Endometrial microvascular endothelial cells (primary cell): ENCODE data around the gene CHST9. TPM values are rescaled to one million over a fixed set of nuclear protein-coding genes. Genes with fewer than 3 reads are reported as not detected.
"Not testable (repeated sequence)": the region's sequence is repeated elsewhere in the genome, so short reads cannot be mapped to it uniquely, and the experiment has no call there.

Source experiments
- in situ Hi-C: cut with HindIII; loops from 2 replicates; pipeline ENCODE4 v1.10.0; 2017; ENCODE audit warnings: low sequenced_read_pairs, low pct_unique_long_range_greater_than_20kb; ENCODE audit errors: inconsistent ontology term
- total RNA-seq: library from RNA; depleted of rRNA; stranded (reverse); fragments of >200 nt; gene quantifications from one replicate; pipeline ENCODE4 v1.2.3, GENCODE V29; 2015; ENCODE audit errors: inconsistent ontology term

Gene CHST9
- total RNA-seq, 1 donor from 2014 or later, result not detected

DNA sequence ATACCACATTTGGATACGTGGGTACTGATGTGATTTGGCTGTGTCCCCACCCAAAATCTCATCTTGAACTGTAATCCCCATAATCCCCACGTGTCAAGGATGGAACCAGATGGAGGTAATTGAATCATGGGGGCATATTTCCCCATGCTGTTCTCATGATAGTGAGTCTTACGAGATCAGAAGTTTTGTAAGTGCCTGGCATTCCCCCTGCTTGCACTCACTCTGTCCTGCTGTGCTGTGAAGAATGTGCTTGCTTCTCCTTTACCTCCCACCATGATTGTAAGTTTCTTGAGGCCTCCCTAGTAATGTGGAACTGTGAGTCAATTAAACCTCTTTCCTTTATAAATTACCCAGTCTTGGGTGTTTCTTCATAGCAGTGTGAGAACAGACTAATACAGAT is 70.3 kb downstream of the CHST9 start:
- in situ Hi-C loops, result no loop called here

DNA sequence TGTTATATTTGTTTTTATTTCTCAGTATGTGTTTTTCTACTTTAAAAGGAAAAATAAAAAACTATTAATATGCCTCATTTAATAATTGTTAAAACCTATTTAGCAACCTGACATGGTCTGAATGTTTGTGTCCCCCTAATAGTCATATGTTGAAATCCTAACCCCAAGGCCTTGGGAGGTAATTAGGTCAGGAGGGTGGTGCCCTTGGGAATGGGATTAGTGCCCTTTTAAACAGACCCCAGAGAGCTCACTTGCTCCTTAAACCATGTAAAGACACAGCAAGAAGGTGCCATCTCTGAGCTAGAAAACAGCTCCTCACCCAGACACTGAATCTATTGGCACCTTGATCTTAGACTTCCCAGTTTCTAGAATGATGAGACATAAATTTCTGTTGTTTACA is 71.8 kb downstream of the CHST9 start:
- in situ Hi-C loops, result no loop called here

DNA sequence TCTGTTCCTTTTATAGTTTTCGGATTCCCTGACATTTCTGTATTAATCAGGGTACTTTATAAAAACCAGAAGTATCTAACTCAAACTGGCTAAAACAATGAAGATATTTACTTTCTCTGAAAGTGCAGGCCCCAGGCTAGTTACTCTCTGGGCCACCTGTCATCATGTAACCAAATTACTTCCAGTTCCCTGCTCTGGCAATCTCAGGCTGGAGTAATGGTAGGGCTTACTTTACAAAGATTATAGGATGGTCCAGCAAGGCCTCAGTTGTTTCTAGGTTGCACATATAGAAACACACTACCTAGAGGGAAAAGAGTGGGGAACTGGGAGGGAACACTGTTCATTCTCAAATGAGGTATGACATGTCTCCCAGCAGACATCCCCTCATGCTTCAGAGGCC is 74.8 kb downstream of the CHST9 start:
- in situ Hi-C loops, result no loop called here

DNA sequence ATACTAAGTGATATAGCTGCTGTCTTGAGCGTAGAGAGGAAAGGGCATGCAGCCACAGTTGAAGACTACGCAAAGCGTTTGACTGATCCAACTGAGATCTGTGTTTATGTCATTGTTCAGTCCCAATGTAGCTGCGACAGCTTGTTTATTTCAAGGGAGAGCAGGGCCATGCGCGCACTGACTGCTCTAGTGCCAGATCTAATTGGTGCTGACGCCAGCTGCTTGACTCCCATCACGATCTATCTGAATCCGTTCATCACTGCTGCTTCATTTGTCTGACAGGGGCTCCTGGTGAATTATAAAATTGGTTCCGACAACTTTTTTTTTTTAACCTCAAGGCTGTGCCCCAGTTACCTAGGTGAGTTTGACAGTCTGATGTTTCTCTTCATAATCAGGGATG is 75.7 kb downstream of the CHST9 start:
- in situ Hi-C loops, result no loop called here

DNA sequence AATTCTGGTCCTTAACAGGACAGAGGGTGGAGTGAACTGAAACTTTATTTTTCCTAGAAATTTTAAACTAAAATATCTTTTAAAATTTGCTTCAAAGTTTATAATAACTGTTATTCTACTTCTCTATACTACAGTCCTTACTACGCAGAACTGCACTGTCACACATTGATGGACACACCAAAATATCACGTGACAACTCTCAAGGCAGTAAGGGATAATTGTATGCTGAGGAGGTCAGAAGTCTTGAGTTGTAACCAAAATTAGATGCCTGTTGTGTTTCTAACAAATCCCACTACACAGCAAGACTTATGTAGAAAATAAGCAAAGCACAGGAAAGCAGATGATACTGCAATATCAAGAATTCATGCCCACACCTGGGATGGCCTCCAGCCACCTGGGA is 76.3 kb downstream of the CHST9 start:
- in situ Hi-C loops, result no loop called here

DNA sequence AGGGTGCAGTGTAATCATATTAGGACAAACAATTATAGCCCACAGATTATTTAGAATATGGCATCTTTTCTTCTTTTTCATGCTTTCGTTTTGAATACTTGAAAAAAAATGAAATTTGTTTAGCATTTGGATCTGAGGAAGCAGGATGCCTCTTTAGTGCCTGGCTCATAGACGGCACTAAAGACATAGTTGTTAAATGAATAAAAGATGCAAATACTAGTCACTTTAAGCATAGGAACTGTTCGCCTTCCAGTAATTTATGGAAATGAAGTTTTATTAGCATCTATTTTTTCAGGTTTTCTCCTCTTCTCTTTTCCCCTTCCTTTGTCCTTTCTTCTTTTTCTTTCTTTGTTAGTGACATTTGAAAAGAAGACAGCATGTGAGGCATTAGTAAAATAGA is 80.4 kb downstream of the CHST9 start:
- in situ Hi-C loops, result no loop called here

DNA sequence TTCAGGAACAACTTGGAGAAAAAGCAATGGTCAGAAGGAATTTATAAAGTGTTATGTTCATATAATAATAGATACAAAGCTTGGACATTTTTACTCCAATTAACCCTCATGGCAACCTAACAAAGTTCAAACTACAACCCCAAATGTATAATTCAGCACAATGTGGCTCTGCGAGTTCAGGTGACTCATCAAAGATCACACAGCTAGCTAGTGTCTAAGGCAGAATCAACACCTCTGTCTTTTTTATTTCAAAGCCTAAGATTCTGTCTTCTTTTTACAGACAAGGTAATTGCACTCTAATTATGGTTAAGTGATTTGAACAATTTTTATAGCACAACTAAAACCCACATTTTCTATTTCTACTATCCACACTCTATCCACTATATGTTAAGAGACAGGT is 90.5 kb downstream of the CHST9 start:
- in situ Hi-C loops, result no loop called here

DNA sequence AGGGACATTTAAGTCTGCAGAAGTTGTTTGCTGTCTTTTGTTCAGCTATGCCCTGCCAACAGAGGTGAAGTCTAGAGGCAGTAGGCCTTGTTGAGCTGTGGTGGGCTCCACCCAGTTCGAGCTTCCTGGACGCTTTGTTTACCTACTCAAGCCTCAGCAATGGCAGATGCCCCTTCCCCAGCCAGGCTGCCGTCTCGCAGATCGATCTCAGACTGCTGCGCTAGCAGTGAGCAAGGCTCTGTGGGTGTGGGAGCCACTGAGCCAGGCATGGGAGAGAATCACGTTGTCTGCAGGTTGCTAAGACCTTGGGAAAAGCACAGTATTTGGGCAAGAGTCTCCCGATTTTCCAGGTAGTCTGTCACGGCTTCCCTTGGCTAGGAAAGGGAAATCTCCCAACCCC is 91.8 kb downstream of the CHST9 start:
- in situ Hi-C loops, result not testable (repeated sequence)

DNA sequence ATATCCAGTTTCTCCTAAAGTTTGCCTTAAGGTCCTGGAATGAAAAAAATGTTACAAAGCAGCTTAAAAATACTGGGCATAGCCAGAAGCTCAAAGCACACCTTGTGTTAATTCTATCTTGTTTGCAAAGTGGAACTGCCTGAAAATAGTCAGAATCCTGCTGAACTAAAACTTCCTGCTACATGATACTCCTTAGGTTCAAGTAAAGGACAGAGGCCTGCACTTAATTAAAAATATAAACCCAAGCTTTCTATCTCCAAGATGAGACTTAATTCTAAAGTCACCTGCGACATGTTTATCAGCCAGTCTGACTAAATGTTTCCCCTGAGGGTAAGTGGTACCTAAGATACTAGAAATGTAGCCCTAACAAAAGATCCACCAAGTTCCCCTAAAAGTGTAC is 103.4 kb downstream of the CHST9 start:
- in situ Hi-C loops, result no loop called here

DNA sequence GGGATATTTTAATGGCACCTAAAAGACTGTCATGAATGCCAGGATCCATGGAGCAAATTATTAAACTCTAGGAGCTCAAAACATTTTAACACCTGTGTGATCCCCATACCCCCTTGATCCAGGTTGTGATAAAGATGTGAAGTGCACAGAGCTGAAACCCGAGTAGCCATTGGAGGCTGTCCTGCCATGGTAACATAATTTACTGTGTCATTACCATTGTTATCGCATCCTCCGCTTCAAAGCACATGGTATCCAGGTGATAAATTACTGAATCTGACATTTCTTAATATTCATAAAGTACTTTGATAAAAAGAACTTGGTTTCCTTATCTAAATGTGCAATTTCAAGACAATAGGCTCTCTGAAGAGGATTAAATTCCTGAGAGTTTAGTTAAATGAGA is 109.3 kb downstream of the CHST9 start:
- in situ Hi-C loops, result no loop called here

DNA sequence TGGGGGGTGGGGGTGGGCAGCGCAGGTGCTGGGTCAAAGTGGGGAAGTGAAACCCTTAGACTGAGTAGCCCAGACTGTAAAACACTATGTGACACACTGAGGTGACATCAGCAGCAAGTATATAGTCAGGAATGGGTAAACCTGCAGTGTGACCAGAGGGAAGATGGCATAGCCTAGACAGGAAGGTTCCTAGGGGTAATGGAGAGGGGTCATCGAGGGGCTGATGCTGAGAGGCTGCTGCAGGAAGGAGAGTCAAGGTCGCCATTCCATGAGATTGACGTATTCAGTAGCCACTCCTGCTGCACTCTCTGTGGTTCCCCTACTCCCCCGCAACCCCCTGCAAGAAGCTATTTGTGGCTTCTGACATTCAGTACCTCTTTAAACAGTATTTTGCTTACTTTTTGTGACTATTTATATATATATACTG is 111.7 kb downstream of the CHST9 start:
- in situ Hi-C loops, result no loop called here

DNA sequence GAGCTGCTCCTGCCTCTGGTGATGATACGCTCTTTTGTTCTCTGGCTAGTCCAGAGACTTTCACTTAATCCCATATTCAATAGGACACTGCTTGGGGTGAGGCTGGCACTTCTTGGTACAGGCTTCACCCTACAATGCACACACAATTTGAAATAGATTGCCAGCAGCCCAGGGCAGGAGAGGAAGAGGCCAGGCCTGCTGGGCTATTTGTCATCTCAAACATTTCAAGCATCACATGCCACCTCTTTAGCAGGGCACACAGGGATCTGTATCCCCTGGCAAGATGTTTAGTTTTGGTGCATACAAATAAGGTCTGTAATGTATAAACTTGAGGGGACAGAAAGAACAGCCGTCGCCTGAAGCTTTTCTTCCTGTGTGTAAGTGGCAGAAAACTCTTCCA is 120.4 kb downstream of the CHST9 start:
- in situ Hi-C loops, result no loop called here

DNA sequence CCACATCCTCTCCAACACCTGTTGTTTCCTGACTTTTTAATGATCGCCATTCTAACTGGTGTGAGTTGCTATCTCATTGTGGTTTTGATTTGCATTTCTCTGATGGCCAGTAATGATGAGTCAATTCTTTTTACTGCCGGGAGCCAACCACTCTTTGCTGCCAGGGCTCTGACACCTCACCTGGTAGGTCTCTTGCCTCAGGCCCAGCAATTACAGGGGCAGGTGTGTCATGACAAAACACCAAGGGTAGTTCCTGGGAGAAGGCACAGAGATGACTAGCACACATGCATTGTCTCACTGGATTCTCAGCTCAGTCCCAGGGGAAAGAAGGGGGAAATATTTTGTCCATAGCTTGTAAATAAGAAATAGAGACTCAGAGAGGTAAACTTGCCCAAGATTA is 122.3 kb downstream of the CHST9 start:
- in situ Hi-C loops, result no loop called here

DNA sequence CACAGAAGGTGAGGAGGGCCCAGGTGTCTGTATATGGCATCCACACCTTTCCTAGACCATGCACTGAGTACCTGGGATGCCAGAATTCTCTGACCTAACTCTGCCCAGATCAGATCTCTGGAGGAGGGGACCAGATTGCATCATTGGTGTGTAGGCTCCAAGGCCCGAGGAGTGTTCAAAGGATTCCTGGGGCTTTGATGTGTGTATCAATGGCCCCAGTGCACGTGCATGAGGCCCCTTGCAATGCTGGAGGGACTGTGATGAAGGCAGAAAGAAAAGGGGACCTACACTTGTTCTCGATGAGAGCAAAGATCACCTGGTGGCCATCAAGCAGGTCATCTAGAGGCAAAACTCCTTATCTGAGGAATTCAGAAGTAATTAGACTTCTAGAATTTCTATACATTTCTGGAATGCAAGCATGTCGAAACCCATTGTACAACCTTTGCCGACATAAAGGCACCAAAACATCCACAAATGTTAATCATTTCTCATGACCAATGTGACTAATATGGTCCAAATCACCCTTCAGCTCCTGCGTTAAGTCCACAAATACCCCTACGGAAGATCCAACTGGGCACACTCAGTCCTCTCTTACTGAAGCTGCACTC is 123.5 kb downstream of the CHST9 start:
- in situ Hi-C loops, result no loop called here

DNA sequence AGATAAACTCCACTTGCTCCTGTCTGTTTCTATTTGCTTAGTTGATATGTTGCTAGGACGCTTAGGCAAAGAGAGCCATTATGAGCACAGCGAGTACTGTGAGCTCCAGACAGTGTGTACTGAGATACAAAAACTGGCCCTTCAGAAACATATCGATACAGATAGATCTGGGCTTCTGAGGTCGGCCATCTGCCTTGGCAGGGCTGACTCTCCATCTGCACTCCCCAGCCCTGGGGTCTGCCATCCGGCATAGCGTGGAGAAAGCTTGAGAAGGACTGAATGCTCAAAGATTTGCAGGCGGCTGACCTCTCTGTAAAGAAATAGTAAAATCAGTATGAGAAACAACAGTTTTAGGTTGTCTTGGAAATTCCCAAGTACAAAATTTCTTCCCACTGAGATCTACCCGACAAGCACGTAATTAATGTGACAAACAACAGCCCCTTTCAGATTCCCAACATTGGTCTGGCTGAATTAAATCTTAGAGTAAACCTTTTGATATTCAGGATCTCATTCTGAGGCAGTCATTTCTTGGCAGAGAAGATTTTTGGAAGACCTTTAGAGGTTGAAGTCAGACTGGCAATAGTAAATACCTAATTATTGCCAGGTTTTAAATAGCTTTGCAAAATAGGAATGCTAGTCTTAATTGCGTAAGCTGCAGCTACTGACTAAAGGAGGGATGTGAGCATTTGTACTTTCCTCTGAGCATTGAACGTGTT is 127.4 kb downstream of the CHST9 start:
- in situ Hi-C loops, result no loop called here

DNA sequence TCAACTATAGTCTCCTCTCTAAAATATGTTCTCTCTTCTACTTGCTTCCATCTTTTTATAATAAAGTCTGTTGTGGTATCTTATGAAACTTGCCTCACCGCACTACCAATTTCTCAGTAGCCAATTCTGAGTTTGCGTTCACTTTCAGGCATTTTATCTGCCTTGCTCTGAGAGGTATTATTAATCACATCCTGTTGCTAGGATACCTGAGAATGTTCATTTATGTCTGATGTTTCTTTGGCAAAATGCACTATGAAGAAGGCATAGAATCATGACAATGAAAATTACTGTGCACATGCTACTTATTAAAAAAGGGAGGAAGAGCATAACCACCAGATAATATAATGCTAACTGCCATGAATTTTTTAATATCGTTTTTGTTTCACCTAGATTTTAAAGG is 130.2 kb downstream of the CHST9 start:
- in situ Hi-C loops, result no loop called here

DNA sequence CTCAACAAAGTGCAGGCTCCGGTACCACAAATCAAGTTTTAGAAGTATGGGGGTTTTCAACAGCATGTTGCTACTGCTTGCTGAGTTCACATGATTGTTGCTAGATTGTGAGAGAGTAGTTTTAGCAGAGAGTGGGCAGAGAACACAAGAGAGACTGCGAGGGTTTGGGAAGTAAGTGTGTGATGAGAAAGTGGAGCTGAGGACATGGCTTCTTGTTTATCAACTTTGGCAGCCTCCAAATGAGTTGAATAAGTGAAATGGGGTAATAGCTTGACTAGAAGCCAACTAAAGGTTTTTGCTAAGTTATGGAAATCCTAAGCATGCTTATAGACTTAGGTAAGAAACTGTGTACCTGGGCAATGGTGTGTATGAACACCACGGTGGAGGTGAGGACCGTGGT is 135.1 kb downstream of the CHST9 start:
- in situ Hi-C loops, result no loop called here

DNA sequence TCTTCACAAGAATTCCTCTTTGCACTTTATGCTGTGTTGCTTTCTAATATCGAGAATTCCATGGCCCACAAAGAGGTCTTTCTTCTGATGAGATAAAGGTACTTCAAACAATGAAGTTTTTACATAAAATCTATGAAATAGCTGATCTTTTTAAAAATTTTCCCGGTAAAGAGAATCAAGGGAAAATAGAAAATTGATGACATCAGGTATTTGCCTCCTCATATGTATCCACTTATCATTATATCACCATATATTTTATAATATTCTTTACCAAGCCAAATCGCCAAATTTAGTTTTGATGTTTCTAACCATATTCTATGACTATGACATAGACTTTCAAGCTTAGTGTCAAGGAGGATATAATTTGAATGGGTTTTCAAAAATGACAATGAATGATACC is 139.8 kb downstream of the CHST9 start:
- in situ Hi-C loops, result no loop called here

DNA sequence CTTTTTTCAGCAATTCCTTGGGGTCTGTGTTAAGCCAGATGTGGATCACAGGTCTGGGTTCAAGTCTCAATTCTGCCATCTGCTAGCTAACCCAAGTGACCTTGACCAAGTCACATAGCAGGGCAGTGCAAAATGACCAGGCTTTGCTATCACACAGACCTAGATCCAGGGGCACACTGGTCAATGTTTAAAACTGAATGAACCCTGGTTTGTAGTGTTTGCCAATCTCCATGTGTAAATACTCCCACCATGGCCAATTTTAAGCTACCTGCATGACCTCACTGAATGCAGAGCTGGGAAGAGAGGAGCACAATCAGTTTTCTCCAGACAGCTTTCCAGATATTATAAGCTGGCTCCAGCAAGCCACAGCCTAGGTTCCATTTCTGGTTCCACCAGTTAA is 142.9 kb downstream of the CHST9 start:
- in situ Hi-C loops, result no loop called here

DNA sequence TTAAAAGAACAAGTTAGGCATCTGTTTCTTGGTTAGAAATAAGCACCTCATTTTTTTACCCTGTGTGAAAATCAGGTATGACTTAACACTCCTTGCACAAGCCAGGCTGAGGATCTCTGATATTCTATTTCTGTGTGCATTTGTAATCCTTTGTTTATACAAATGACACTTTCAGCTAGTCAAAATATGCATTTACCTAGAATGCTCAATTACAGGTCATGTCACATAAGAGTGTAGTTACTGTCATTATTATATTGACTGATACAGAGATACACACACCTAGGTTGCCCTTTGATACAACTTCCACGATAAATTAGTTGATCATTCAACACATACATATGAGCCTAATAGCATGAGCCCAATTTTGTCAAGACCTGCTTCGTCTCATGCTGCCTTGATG is 144.3 kb downstream of the CHST9 start:
- in situ Hi-C loops, result no loop called here

DNA sequence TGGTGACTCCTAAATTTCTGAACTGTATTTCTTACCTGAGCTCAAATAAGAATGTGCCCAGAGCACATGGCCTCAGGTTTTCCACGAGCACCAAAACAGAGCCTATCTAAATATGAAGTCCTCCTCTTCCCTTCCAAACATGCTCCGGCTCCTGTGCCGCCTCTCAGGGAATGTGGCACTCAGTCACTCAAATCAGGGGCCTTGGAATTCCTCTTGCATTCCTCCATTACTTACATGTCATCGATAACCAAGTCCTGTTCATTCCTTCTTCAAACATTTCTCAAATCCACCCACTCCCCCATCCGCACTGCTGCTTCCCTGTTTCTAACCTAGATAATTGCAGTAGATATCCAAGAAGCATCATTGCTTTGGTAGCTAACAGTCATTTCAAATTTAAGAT is 151.4 kb downstream of the CHST9 start:
- in situ Hi-C loops, result no loop called here
